ENCODE results near the gene EFCAB8.

GRCh38 chr20:32929162-32929561, 70.4 kb downstream of the EFCAB8 start:
- TF ChIP-seq, protein P1, sequence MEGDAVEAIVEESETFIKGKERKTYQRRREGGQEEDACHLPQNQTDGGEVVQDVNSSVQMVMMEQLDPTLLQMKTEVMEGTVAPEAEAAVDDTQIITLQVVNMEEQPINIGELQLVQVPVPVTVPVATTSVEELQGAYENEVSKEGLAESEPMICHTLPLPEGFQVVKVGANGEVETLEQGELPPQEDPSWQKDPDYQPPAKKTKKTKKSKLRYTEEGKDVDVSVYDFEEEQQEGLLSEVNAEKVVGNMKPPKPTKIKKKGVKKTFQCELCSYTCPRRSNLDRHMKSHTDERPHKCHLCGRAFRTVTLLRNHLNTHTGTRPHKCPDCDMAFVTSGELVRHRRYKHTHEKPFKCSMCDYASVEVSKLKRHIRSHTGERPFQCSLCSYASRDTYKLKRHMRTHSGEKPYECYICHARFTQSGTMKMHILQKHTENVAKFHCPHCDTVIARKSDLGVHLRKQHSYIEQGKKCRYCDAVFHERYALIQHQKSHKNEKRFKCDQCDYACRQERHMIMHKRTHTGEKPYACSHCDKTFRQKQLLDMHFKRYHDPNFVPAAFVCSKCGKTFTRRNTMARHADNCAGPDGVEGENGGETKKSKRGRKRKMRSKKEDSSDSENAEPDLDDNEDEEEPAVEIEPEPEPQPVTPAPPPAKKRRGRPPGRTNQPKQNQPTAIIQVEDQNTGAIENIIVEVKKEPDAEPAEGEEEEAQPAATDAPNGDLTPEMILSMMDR (IDR thresholded peaks at IDR 0.05; ENCODE audit: low read length): no peak
- TF ChIP-seq EZH2 (optimal IDR thresholded peaks at IDR 0.05; ENCODE audit: low read depth, low read length): no peak
- TF ChIP-seq EZH2phosphoT487 (IDR thresholded peaks at IDR 0.05; ENCODE audit: low read length): no peak
